Heart left ventricle (tissue), 16 donors: ENCODE results near the gene TIMM22. TPM values are rescaled to one million over a fixed set of nuclear protein-coding genes. Genes with fewer than 3 reads are reported as not detected.
A peak's percentile ranks its signal among the peaks of the same experiment; 100 is the strongest.

ENCODE experiments used
- ATAC-seq, 4 donors: fragments of 200-7000 bp; cut with Tn5 transposase; one replicate each; pipeline ENCODE4 v1.9.1; 2020 to 2022; ENCODE audit warnings: moderate library complexity in 4 of 4, mild to moderate bottlenecking in 3 of 4, moderate number of reproducible peaks in 1 of 4
- DNase-seq, 5 donors: peaks; one replicate each; pipeline ENCODE4 v3.0.0-alpha.2; 2020
- H3K27ac ChIP-seq, 12 donors: fragments of 200-600 bp; sonication (generic) in 4 of 12; one replicate each; pipeline versions ENCODE4 v1.5.0 to v1.8.0; 2016 to 2022; ENCODE audit warnings: mild to moderate bottlenecking in 2 of 12
- H3K27me3 ChIP-seq, 9 donors: fragments of 200-600 bp; sonication (generic) in 2 of 9; one replicate each; pipeline versions ENCODE4 v1.5.1 to v1.8.0; 2016 to 2022; ENCODE audit warnings: mild to moderate bottlenecking in 3 of 9
- H3K36me3 ChIP-seq, 9 donors: fragments of 200-600 bp; sonication (generic) in 2 of 9; one replicate each; pipeline versions ENCODE4 v1.5.0 to v1.8.0; 2018 to 2022; ENCODE audit warnings: mild to moderate bottlenecking in 2 of 9
- H3K4me1 ChIP-seq, 12 donors: fragments of 200-600 bp; sonication (generic) in 4 of 12; one replicate each; pipeline versions ENCODE4 v1.5.0 to v1.8.0; 2016 to 2022; ENCODE audit warnings: mild to moderate bottlenecking in 3 of 12
- H3K4me3 ChIP-seq, 12 donors: fragments of 200-600 bp; sonication (generic) in 4 of 12; one replicate each; pipeline versions ENCODE4 v1.5.0 to v1.8.0; 2017 to 2022; ENCODE audit warnings: mild to moderate bottlenecking in 9 of 12, moderate library complexity in 4 of 12
- H3K9me3 ChIP-seq, 12 donors: fragments of 200-600 bp; sonication (generic) in 4 of 12; one replicate each; pipeline versions ENCODE4 v1.5.0 to v1.8.0; 2016 to 2022; ENCODE audit warnings: mild to moderate bottlenecking in 1 of 12
- CTCF ChIP-seq, 12 donors: fragments of 200-600 bp; sonication (generic) in 4 of 12; IDR thresholded peaks; one replicate each; pipeline versions ENCODE4 v1.5.0 to v1.8.0; 2018 to 2022; ENCODE audit warnings: antibody characterized with exemption in 12 of 12, mild to moderate bottlenecking in 5 of 12
- POLR2A ChIP-seq, 2 donors: fragments of 450-650 bp; IDR thresholded peaks; one replicate each; pipeline ENCODE4 v1.6.1; 2017; ENCODE audit warnings: antibody characterized with exemption in 2 of 2, mild to moderate bottlenecking in 2 of 2, moderate library complexity in 2 of 2
- WGBS, 4 donors: extraction: QIAGEN DNeasy Blood & Tissue Kit in 2 of 4; methylation state at CpG; one replicate each; pipeline versions ENCODE4 v1.1.5 to v1.1.7; 2013 to 2018; 5-methylcytosine and 5-hydroxymethylcytosine counted together
- intact Hi-C, 10 donors: fragments of 100-400 bp; cut with DNase I; formaldehyde crosslinking; loops; one replicate each; pipeline versions ENCODE4 v1.11.1 to v1.14.2; 2022
- polyA plus RNA-seq, 2 donors: library from polyadenylated mRNA; stranded (reverse); fragments of 200-250 nt; gene quantifications; one replicate each; pipeline ENCODE4 v1.2.3, GENCODE V29; 2013
- total RNA-seq, 9 donors: library from RNA; depleted of rRNA in 2 of 9; stranded (reverse); fragments of >200 nt in 2 of 9; fragmentation: NEBNext Ultra II Directional in 3 of 9; extraction: Animal tissue kit (Norgen Biotek cat#: 25700) in 3 of 9; gene quantifications; one replicate each; pipeline versions ENCODE4 v1.1.0 to v1.2.4, GENCODE V29; 2016 to 2023
- donor health status: ischemic (EF 13 %, LVEDD 7.1; RV severe dilation, severe dysfunction).
- donor health status: healthy with polysubstance abuse.
- donor health status: DM: no; HTN: yes; CAD: no.
- donor health status: DM: no; HTN: no; CAD: no.
- donor health status: ischemic (EF 25% LVEDD 6.9; RV normal size, moderate dysfunction).
- donor health status: ischemic (EF 25% LVEDD 5.7; RV mildly dilated, moderate dysfunction).
- donor health status: healthy.
- donor health status: DM: yes; HTN: yes; CAD: no.
- donor health status: ischemic (EF 35%, LVEDD 5.7; RV mildly dilated, moderate dysfunction).
- donor health status: nonischemic (EF 11% LVEDD 7.7; RV severe dilation, severe dysfunction).
- donor health status: DM: yes; HTN: yes; CAD: no.
- donor health status: PGD.
- donor health status: ischemic (EF 29% LVEDD 5.4; RV normal size, mild dysfunction).
- donor health status: nonischemic (EF 23%, LVEDD 6.1; RV moderate dilation, normal function).

Gene TIMM22
- total and polyA plus RNA-seq, 11 donors: 12.5 to 20.4 (median 16.5) TPM

GRCh38 chr17:1021147-1021546 lies 24.2 kb downstream of the TIMM22 start:
- whole genome bisulfite sequencing, 4 donors: 73 to 83% (median 83%) methylated on average over 6 to 17 of the region's 17 CpGs
- Histone ChIP-seq H3K27ac (peak overlapping the region in 9 of 12 donors; percentile 82 to 94 (median 86)), H3K36me3 (peaks cover 0 to 34% (median 8%) of the 10 kb centered on the region in 9 donors), H3K27me3 (no peaks in the 10 kb centered on the region), H3K4me1 (peaks cover 5 to 75% (median 45%) of the 10 kb centered on the region in 12 donors), H3K4me3 (no peak overlapping the region), H3K9me3 (no peaks in the 10 kb centered on the region)
- TF ChIP-seq CTCF (IDR thresholded peaks at IDR 0.05) (no peak), POLR2A (IDR thresholded peaks at IDR 0.05) (no peak)
- intact Hi-C loops: no loop called here
- DNase-seq: no peak
- no peak for ATAC-seq

- H3K36me3 ChIP-seq: peaks cover 0 to 36% (median 12%) of the 10 kb centered on the region in 9 donors
- WGBS, 4 donors: 43 to 53% (median 45%) methylated on average over 15 to 32 of the region's 32 CpGs
- peak; percentile 64 to 91 (median 84) for DNase-seq
- peaks cover 5 to 84% (median 56%) of the 10 kb centered on the region in 12 donors for H3K4me1 ChIP-seq
- ATAC-seq: peak; percentile 21 to 76 (median 66)
- TF ChIP-seq CTCF (IDR thresholded peaks at IDR 0.05) (no peak), POLR2A (IDR thresholded peaks at IDR 0.05) (no peak)
- intact Hi-C loops: loop anchor here in 1 of 10 donors (2.0 kb wide), 1 partner anchor 18 kb away; no protein-coding TSS in a partner anchor
- H3K27me3 ChIP-seq: no peaks in the 10 kb centered on the region
- H3K27ac ChIP-seq: peak overlapping the region; percentile 23 to 94 (median 72)
- no peaks in the 10 kb centered on the region for H3K9me3 ChIP-seq
- no peak overlapping the region for H3K4me3 ChIP-seq
Observed at GRCh38 chr17:1022278-1023024, 25.5 kb downstream of the TIMM22 start.

- intact Hi-C loops: no loop called here
- ATAC-seq (no peak), DNase-seq (no peak)
- no peaks in the 10 kb centered on the region for H3K9me3 ChIP-seq
- no peak overlapping the region for H3K4me3 ChIP-seq
- TF ChIP-seq CTCF (IDR thresholded peaks at IDR 0.05): no peak
- no peak for TF ChIP-seq POLR2A (IDR thresholded peaks at IDR 0.05)
- peaks cover 0 to 35% (median 12%) of the 10 kb centered on the region in 9 donors for H3K36me3 ChIP-seq
- H3K27ac ChIP-seq: no peak overlapping the region
- H3K27me3 ChIP-seq: no peaks in the 10 kb centered on the region
- 90 to 94% (median 94%) methylated on average over 24 to 27 of the region's 27 CpGs for WGBS, 4 donors
- H3K4me1 ChIP-seq: peaks cover 1 to 81% (median 55%) of the 10 kb centered on the region in 12 donors
Observed at GRCh38 chr17:1024076-1024475, 27.1 kb downstream of the TIMM22 start.

- TF ChIP-seq POLR2A (IDR thresholded peaks at IDR 0.05): no peak
- no peak for TF ChIP-seq CTCF (IDR thresholded peaks at IDR 0.05)
- DNase-seq (no peak), ATAC-seq (no peak)
- 67 to 84% (median 82%) methylated on average over 15 to 30 of the region's 30 CpGs for WGBS, 4 donors
- intact Hi-C loops: no loop called here
- H3K4me1 ChIP-seq: peaks cover 6 to 79% (median 54%) of the 10 kb centered on the region in 12 donors
- peaks cover 0 to 35% (median 12%) of the 10 kb centered on the region in 9 donors for H3K36me3 ChIP-seq
- no peaks in the 10 kb centered on the region for H3K27me3 ChIP-seq
- peak overlapping the region in 2 of 12 donors; percentile 38 to 67 for H3K27ac ChIP-seq
- no peak overlapping the region for H3K4me3 ChIP-seq
- no peaks in the 10 kb centered on the region for H3K9me3 ChIP-seq
Observed at GRCh38 chr17:1025733-1026598, 29.0 kb downstream of the TIMM22 start.
